Spleen (tissue), 11 donors: ENCODE data around the gene MCF2L. TPM values are rescaled to one million over a fixed set of nuclear protein-coding genes. Genes with fewer than 3 reads are reported as not detected.
A peak's percentile ranks its signal among the peaks of the same experiment; 100 is the strongest.

Experiments used
- DNase-seq: peaks from one replicate; pipeline ENCODE4 v3.0.0-alpha.2; 2020
- H3K27ac ChIP-seq, 8 donors: fragments of 200-600 bp; sonication (generic) in 7 of 8; 1 replicate in 4 of 8; 2 replicates in 4 of 8; pipeline versions ENCODE4 v1.5.0 to v1.8.0; 2016 to 2021; ENCODE audit warnings: inconsistent platforms in 4 of 8, mild to moderate bottlenecking in 4 of 8, moderate library complexity in 1 of 8
- H3K27me3 ChIP-seq, 7 donors: fragments of 200-600 bp; sonication (generic) in 6 of 7; replicated peaks in 1 of 7; 1 replicate in 4 of 7; 2 replicates in 3 of 7; pipeline versions ENCODE4 v1.5.0 to v1.8.0; 2016 to 2021; ENCODE audit warnings: inconsistent platforms in 3 of 7, mild to moderate bottlenecking in 1 of 7
- H3K36me3 ChIP-seq, 6 donors: fragments of 200-600 bp; sonication (generic) in 5 of 6; 1 replicate in 4 of 6; 2 replicates in 2 of 6; pipeline versions ENCODE4 v1.5.0 to v1.8.0; 2016 to 2021; ENCODE audit warnings: inconsistent platforms in 2 of 6
- H3K4me1 ChIP-seq, 6 donors: fragments of 200-600 bp; sonication (generic) in 5 of 6; 1 replicate in 3 of 6; 2 replicates in 3 of 6; pipeline versions ENCODE4 v1.5.0 to v1.8.0; 2016 to 2021; ENCODE audit warnings: inconsistent platforms in 3 of 6
- H3K4me3 ChIP-seq, 8 donors: fragments of 200-600 bp; sonication (generic) in 7 of 8; 1 replicate in 4 of 8; 2 replicates in 4 of 8; pipeline versions ENCODE4 v1.5.0 to v1.8.0; 2016 to 2021; ENCODE audit warnings: inconsistent platforms in 4 of 8, mild to moderate bottlenecking in 4 of 8, moderate library complexity in 2 of 8
- H3K9me3 ChIP-seq, 8 donors: fragments of 200-600 bp; sonication (generic) in 7 of 8; 1 replicate in 4 of 8; 2 replicates in 4 of 8; pipeline versions ENCODE4 v1.5.0 to v1.8.0; 2016 to 2021; ENCODE audit warnings: inconsistent platforms in 4 of 8
- POLR2A ChIP-seq, 3 donors: fragments of 450-650 bp; IDR thresholded peaks; one replicate each; pipeline ENCODE4 v1.5.1; 2017; ENCODE audit warnings: antibody characterized with exemption in 3 of 3, mild to moderate bottlenecking in 1 of 3
- POLR2AphosphoS5 ChIP-seq, 3 donors: sonication (generic); formaldehyde crosslinking; IDR thresholded peaks; one replicate each; pipeline ENCODE4 v1.5.1; 2017; ENCODE audit warnings: antibody characterized with exemption in 3 of 3
- WGBS, 5 donors: extraction: QIAGEN DNeasy Blood & Tissue Kit in 3 of 5; methylation state at CpG; one replicate each; pipeline versions ENCODE4 v1.1.5 to v1.1.7; 2013 to 2018; 5-methylcytosine and 5-hydroxymethylcytosine counted together
- intact Hi-C: fragments of 100-400 bp; cut with DNase I; formaldehyde crosslinking; loops from one replicate; pipeline ENCODE4 v1.15.0; 2023; ENCODE audit warnings: low total_unique reads
- polyA plus RNA-seq, 3 donors: library from polyadenylated mRNA; stranded (reverse); fragments of 200-250 nt; gene quantifications; one replicate each; pipeline ENCODE4 v1.2.1, GENCODE V29; 2013
- total RNA-seq, 7 donors: library from RNA; depleted of rRNA in 3 of 7; stranded (reverse); fragments of >200 nt in 3 of 7; fragmentation: NEBNext Ultra II Directional in 4 of 7; extraction: Animal tissue kit (Norgen Biotek cat#: 25700) in 4 of 7; gene quantifications; one replicate each; pipeline versions ENCODE4 v1.1.0 to v1.2.1, GENCODE V29; 2016 to 2021
- TF ChIP-seq, protein P1 (sequence below), 11 experiments: fragments of 200-600 bp in 7 of 11; fragments of 450-650 bp in 4 of 11; sonication (generic) in 4 of 11; IDR thresholded peaks in 8 of 11; conservative IDR thresholded peaks in 3 of 11; 1 replicate in 7 of 11; 2 replicates in 4 of 11; pipeline versions ENCODE4 v1.4.0 to v1.8.0; 2016 to 2021; ENCODE audit warnings: antibody characterized with exemption in 11 of 11, inconsistent platforms in 4 of 11, mild to moderate bottlenecking in 1 of 11
- donor health status: healthy with polysubstance abuse.
- donor health status: DM: no; HTN: no; CAD: no; lungs with moderate emphysema.
- donor health status: DM: no; HTN: no; CAD: no.
- donor health status: Bipolar disorder and iron deficiency.
- donor health status: healthy.
- donor health status: DM: no; HTN: no; CAD: no.
- donor health status: DM: yes; HTN: yes; CAD: no.

MCF2L gene
- total and polyA plus RNA-seq, 10 donors = 4.3 to 21.4 (median 13.0) TPM

GRCh38 chr13:113064534-113065405 lies 95.8 kb downstream of the MCF2L start:
- DNase-seq = peak; percentile 6
- 89 to 92% (median 90%) methylated on average over 39 to 41 of the region's 41 CpGs for WGBS, 5 donors

GRCh38 chr13:113065406-113066141 lies 96.6 kb downstream of the MCF2L start:
- no peak overlapping the region for H3K4me3 ChIP-seq
- H3K36me3 ChIP-seq = peaks cover 0 to 29% (median 3%) of the 10 kb centered on the region in 6 donors
- no peaks in the 10 kb centered on the region for H3K4me1 ChIP-seq
- 82 to 90% (median 89%) methylated on average over 21 to 29 of the region's 29 CpGs for WGBS, 5 donors
- no peaks in the 10 kb centered on the region for H3K9me3 ChIP-seq
- no peak for DNase-seq
- H3K27me3 ChIP-seq = no peaks in the 10 kb centered on the region
- intact Hi-C loops = no loop called here
- H3K27ac ChIP-seq = no peak overlapping the region
- TF ChIP-seq POLR2A (IDR thresholded peaks at IDR 0.05) (no peak), POLR2AphosphoS5 (IDR thresholded peaks at IDR 0.05) (no peak)
- TF ChIP-seq, protein P1, sequence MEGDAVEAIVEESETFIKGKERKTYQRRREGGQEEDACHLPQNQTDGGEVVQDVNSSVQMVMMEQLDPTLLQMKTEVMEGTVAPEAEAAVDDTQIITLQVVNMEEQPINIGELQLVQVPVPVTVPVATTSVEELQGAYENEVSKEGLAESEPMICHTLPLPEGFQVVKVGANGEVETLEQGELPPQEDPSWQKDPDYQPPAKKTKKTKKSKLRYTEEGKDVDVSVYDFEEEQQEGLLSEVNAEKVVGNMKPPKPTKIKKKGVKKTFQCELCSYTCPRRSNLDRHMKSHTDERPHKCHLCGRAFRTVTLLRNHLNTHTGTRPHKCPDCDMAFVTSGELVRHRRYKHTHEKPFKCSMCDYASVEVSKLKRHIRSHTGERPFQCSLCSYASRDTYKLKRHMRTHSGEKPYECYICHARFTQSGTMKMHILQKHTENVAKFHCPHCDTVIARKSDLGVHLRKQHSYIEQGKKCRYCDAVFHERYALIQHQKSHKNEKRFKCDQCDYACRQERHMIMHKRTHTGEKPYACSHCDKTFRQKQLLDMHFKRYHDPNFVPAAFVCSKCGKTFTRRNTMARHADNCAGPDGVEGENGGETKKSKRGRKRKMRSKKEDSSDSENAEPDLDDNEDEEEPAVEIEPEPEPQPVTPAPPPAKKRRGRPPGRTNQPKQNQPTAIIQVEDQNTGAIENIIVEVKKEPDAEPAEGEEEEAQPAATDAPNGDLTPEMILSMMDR (IDR thresholded peaks at IDR 0.05 in 8 of 11, conservative IDR thresholded peaks at IDR 0.05 in 3 of 11) = no peak

More at GRCh38 chr13:113064534-113065405, 95.8 kb downstream of the MCF2L start:
- Histone ChIP-seq H3K36me3 (peaks cover 0 to 24% (median 0%) of the 10 kb centered on the region in 6 donors), H3K4me3 (no peak overlapping the region), H3K4me1 (no peaks in the 10 kb centered on the region), H3K27me3 (no peaks in the 10 kb centered on the region), H3K9me3 (no peaks in the 10 kb centered on the region), H3K27ac (no peak overlapping the region)
- intact Hi-C loops = no loop called here
- TF ChIP-seq, protein P1 (IDR thresholded peaks at IDR 0.05 in 8 of 11, conservative IDR thresholded peaks at IDR 0.05 in 3 of 11) = no peak
- no peak for TF ChIP-seq POLR2AphosphoS5 (IDR thresholded peaks at IDR 0.05)
- TF ChIP-seq POLR2A (IDR thresholded peaks at IDR 0.05) = no peak

DNA sequence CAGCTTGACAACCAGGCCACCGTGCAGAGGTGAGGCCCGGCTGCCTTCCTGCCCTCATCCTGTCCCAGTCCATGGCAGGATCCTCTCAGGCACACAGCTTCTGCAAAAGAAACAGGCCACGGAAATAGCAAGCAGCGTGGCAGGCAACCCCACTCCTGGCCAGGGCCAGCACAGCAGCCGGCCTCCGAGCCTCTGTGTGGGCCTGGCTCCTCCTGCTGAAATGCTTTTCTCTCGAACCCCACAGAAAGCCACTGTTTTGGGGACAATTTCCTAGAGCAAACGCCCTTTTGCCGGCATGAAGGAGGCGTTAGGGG lies 97.1 kb downstream of the MCF2L start:
- TF ChIP-seq POLR2AphosphoS5 (IDR thresholded peaks at IDR 0.05) (no peak), POLR2A (IDR thresholded peaks at IDR 0.05) (no peak)
- TF ChIP-seq, protein P1 (IDR thresholded peaks at IDR 0.05 in 8 of 11, conservative IDR thresholded peaks at IDR 0.05 in 3 of 11) = no peak
- 79 to 93% (median 89%) methylated on average over 10 of the region's 10 CpGs for WGBS, 5 donors
- Histone ChIP-seq H3K4me3 (no peak overlapping the region), H3K4me1 (no peaks in the 10 kb centered on the region), H3K27me3 (no peaks in the 10 kb centered on the region), H3K36me3 (peaks cover 0 to 27% (median 3%) of the 10 kb centered on the region in 6 donors), H3K27ac (no peak overlapping the region), H3K9me3 (no peaks in the 10 kb centered on the region)
- intact Hi-C loops = no loop called here
- DNase-seq = no peak

DNA sequence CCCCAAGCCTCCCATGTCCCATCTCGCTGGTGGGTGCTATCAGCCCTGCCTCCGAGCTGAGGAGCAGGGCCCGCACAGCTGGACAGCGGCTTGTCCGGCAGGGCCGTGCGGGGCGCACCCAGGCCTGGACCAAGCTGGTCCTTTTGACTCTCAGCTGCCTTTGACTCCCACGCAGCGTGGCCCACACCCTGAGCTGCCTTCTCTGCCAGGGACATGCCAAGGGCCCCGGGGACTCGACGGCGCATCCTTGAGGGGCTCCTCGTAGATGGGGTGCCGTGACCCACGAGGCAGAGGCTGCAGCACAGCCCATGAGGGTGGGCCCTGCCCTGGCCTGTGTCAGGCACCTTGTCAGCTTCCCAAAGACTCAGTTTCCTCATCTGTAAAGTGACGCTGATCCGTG lies 97.7 kb downstream of the MCF2L start:
- DNase-seq = no peak
- intact Hi-C loops = no loop called here

More for the DNA sequence above, 97.7 kb downstream of the MCF2L start:
- TF ChIP-seq POLR2A (IDR thresholded peaks at IDR 0.05) = no peak
- TF ChIP-seq, protein P1 (IDR thresholded peaks at IDR 0.05 in 8 of 11, conservative IDR thresholded peaks at IDR 0.05 in 3 of 11) = no peak
- TF ChIP-seq POLR2AphosphoS5 (IDR thresholded peaks at IDR 0.05) = no peak
- Histone ChIP-seq H3K9me3 (peaks cover 0 to 5% (median 0%) of the 10 kb centered on the region in 8 donors), H3K4me1 (no peaks in the 10 kb centered on the region), H3K4me3 (no peak overlapping the region), H3K27ac (no peak overlapping the region), H3K36me3 (peaks cover 0 to 27% (median 3%) of the 10 kb centered on the region in 6 donors), H3K27me3 (no peaks in the 10 kb centered on the region)
- WGBS, 5 donors = 91 to 96% (median 93%) methylated on average over 16 to 19 of the region's 19 CpGs
